HepG2 (cell line): ENCODE results near the gene CCDC116. TPM values are rescaled to one million over a fixed set of nuclear protein-coding genes. Genes with fewer than 3 reads are reported as not detected.

Experiments
- CHD2 ChIP-seq: IDR thresholded peaks from 2 replicates; pipeline ENCODE4 v1.6.1; 2011; ENCODE audit warnings: low read depth, low read length, improper control_type of control experiment
- ELF3 ChIP-seq: IDR thresholded peaks from 2 replicates; pipeline ENCODE4 v1.6.1; 2016; ENCODE audit warnings: missing genetic modification reagents, missing compliant biosample characterization
- FOXA1 ChIP-seq, 2 experiments: fragments of 450-650 bp in 1 of 2; sonication (generic) in 1 of 2; formaldehyde crosslinking in 1 of 2; IDR thresholded peaks; 2 replicates each; pipeline versions ENCODE4 v1.4.0 to v1.6.1; 2016 to 2020; ENCODE audit warnings: missing genetic modification reagents in 1 of 2
- LCORL ChIP-seq, 2 experiments: fragments of 450-650 bp in 1 of 2; sonication (generic) in 1 of 2; formaldehyde crosslinking in 1 of 2; IDR thresholded peaks; 2 replicates each; pipeline versions ENCODE4 v1.5.0 to v1.6.1; 2017 to 2020; ENCODE audit warnings: antibody characterized with exemption in 1 of 2, missing genetic modification reagents in 1 of 2
- NFE2L2 ChIP-seq: fragments of 150-350 bp; IDR thresholded peaks from 2 replicates; pipeline ENCODE4 v1.6.1; 2014; ENCODE audit warnings: low read length
- SP1 ChIP-seq, 2 experiments: fragments of 450-650 bp in 1 of 2; sonication (generic) in 1 of 2; formaldehyde crosslinking in 1 of 2; IDR thresholded peaks; 2 replicates each; pipeline versions ENCODE4 v1.4.0 to v1.6.1; 2016 to 2020; ENCODE audit warnings: missing genetic modification reagents in 1 of 2
- TBP ChIP-seq: sonication (generic); formaldehyde crosslinking; IDR thresholded peaks from 2 replicates; pipeline ENCODE4 v1.5.0; 2020; ENCODE audit warnings: missing genetic modification reagents
- ZKSCAN8 ChIP-seq: IDR thresholded peaks from 2 replicates; pipeline ENCODE4 v1.6.1; 2016; ENCODE audit warnings: borderline replicate concordance, missing genetic modification reagents, missing compliant biosample characterization
- ZNF441 ChIP-seq: sonication (generic); formaldehyde crosslinking; IDR thresholded peaks from 2 replicates; pipeline ENCODE4 v1.7.0; 2021; ENCODE audit warnings: missing genetic modification reagents, borderline replicate concordance
- ZNF629 ChIP-seq: sonication (generic); formaldehyde crosslinking; conservative IDR thresholded peaks from 2 replicates; pipeline ENCODE4 v1.5.0; 2020; ENCODE audit warnings: missing genetic modification reagents
- ZNF713 ChIP-seq: sonication (generic); formaldehyde crosslinking; IDR thresholded peaks from 2 replicates; pipeline ENCODE4 v1.4.0; 2020; ENCODE audit warnings: mild to moderate bottlenecking, missing genetic modification reagents
- ZNF777 ChIP-seq: sonication (generic); formaldehyde crosslinking; IDR thresholded peaks from 2 replicates; pipeline ENCODE4 v1.4.0; 2020; ENCODE audit warnings: missing genetic modification reagents
- polyA plus RNA-seq, 8 experiments: library from polyadenylated mRNA; depleted of rRNA in 3 of 8; stranded (reverse) in 7 of 8; unstranded in 1 of 8; fragments of >200 nt; fragmentation: Illumina TruSeq in 4 of 8; extraction: Trizol in 4 of 8; gene quantifications; 2 replicates each; pipeline versions ENCODE4 v1.2.1 to v1.2.3, GENCODE V29; 2011 to 2016; ENCODE audit warnings: low read depth in 4 of 8, missing spikeins in 1 of 8, mixed read lengths in 1 of 8; ENCODE audit not compliant: insufficient read depth in 1 of 8
- total RNA-seq, 5 experiments: library from RNA; depleted of rRNA; stranded (reverse); fragments of >200 nt; fragmentation: Illumina TruSeq; extraction: Trizol; gene quantifications; 2 replicates each; pipeline ENCODE4 v1.2.3, GENCODE V29; 2016; ENCODE audit warnings: low read depth in 1 of 5
- TF ChIP-seq, protein P1 (sequence below): sonication (generic); formaldehyde crosslinking; IDR thresholded peaks from 2 replicates; pipeline ENCODE4 v1.9.0; 2021; ENCODE audit warnings: missing genetic modification reagents, borderline replicate concordance
- TF ChIP-seq, protein P2 (sequence below), 2 experiments: sonication (generic) in 1 of 2; formaldehyde crosslinking in 1 of 2; IDR thresholded peaks; 2 replicates each; pipeline versions ENCODE4 v1.4.0 to v1.6.1; 2016 to 2020; ENCODE audit warnings: borderline replicate concordance in 1 of 2, low read depth in 1 of 2, mild to moderate bottlenecking in 1 of 2, missing genetic modification reagents in 1 of 2
- TF ChIP-seq, protein P3 (sequence below): sonication (generic); formaldehyde crosslinking; IDR thresholded peaks from 2 replicates; pipeline ENCODE4 v1.4.0; 2020; ENCODE audit warnings: missing genetic modification reagents
- TF ChIP-seq, protein P4 (sequence below): sonication (generic); formaldehyde crosslinking; IDR thresholded peaks from 2 replicates; pipeline ENCODE4 v1.4.0; 2020; ENCODE audit warnings: missing genetic modification reagents
- TF ChIP-seq, protein P5 (sequence below): sonication (generic); formaldehyde crosslinking; IDR thresholded peaks from 2 replicates; pipeline ENCODE4 v1.5.0; 2020; ENCODE audit warnings: missing genetic modification reagents

Gene CCDC116
- total and polyA plus RNA-seq, 2 of the 13 experiments (the other 11 are each of a cell fraction or from before 2014, with no cell fraction given), result 0.15 to 0.33 TPM

DNA sequence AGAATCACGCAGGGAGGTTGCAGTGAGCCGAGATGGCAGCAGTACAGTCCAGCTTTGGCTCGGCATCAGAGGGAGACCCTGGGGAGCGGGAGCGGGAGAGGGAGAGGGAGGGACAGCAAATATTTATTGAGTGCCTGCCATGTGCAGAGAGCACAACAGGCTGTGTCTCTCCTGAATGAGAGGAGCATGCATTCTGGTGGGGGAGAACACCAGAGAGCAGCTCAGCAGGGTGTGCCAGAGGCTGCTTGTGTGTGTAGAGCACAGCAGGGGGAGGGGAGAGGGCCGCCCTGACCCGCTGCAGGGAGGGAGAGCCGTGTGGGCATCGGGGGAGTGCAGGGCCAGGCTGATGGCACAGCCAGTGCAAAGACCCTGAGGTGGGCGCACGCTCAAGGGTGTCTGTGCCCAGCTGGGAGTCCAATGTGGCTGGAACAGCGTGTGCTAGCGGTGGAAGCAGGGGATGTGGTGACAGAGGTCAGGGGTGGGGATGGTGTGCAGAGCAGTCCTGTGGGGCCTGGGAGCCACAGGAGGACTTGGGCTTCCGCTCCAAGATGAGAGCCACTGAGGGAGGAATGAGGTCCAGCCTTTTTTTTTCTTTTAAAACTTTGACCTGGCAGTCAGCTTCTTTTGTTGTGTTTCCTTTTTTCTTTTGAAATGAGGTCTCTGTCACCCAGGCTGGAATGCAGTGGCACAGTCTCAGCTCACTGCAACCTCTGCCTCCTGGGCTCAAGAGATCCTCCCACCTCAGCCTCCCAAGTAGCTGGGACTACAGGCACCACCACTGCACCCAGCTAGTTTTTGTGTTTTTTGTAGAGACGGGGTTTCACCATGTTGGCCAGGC lies 45.3 kb downstream of the CCDC116 start (continued):
- 0 out of 2 replicates have a peak, but pooled peaks have one; percentile 31 for TF ChIP-seq ZNF441 (CRISPR knock-in tag)
- TF ChIP-seq, protein P1, sequence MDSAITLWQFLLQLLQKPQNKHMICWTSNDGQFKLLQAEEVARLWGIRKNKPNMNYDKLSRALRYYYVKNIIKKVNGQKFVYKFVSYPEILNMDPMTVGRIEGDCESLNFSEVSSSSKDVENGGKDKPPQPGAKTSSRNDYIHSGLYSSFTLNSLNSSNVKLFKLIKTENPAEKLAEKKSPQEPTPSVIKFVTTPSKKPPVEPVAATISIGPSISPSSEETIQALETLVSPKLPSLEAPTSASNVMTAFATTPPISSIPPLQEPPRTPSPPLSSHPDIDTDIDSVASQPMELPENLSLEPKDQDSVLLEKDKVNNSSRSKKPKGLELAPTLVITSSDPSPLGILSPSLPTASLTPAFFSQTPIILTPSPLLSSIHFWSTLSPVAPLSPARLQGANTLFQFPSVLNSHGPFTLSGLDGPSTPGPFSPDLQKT (CRISPR knock-in tag), result no peak
- TF ChIP-seq TBP (CRISPR knock-in tag), result no peak
- TF ChIP-seq FOXA1 (IDR thresholded peaks at IDR 0.05), result no peak
- peak; percentile 84 for TF ChIP-seq FOXA1 (CRISPR knock-in tag; IDR thresholded peaks at IDR 0.05)
- TF ChIP-seq, protein P2, sequence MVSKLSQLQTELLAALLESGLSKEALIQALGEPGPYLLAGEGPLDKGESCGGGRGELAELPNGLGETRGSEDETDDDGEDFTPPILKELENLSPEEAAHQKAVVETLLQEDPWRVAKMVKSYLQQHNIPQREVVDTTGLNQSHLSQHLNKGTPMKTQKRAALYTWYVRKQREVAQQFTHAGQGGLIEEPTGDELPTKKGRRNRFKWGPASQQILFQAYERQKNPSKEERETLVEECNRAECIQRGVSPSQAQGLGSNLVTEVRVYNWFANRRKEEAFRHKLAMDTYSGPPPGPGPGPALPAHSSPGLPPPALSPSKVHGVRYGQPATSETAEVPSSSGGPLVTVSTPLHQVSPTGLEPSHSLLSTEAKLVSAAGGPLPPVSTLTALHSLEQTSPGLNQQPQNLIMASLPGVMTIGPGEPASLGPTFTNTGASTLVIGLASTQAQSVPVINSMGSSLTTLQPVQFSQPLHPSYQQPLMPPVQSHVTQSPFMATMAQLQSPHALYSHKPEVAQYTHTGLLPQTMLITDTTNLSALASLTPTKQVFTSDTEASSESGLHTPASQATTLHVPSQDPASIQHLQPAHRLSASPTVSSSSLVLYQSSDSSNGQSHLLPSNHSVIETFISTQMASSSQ (IDR thresholded peaks at IDR 0.05; ENCODE audit: low read depth), result no peak
- TF ChIP-seq, protein P2 (CRISPR knock-in tag; IDR thresholded peaks at IDR 0.05; ENCODE audit: borderline replicate concordance), result peak; percentile 17; the same call in 1 of the 2 replicates
- no peak for TF ChIP-seq SP1 (IDR thresholded peaks at IDR 0.05)
- TF ChIP-seq SP1 (CRISPR knock-in tag; IDR thresholded peaks at IDR 0.05), result no peak
- no peak for TF ChIP-seq NFE2L2
- TF ChIP-seq, protein P3, sequence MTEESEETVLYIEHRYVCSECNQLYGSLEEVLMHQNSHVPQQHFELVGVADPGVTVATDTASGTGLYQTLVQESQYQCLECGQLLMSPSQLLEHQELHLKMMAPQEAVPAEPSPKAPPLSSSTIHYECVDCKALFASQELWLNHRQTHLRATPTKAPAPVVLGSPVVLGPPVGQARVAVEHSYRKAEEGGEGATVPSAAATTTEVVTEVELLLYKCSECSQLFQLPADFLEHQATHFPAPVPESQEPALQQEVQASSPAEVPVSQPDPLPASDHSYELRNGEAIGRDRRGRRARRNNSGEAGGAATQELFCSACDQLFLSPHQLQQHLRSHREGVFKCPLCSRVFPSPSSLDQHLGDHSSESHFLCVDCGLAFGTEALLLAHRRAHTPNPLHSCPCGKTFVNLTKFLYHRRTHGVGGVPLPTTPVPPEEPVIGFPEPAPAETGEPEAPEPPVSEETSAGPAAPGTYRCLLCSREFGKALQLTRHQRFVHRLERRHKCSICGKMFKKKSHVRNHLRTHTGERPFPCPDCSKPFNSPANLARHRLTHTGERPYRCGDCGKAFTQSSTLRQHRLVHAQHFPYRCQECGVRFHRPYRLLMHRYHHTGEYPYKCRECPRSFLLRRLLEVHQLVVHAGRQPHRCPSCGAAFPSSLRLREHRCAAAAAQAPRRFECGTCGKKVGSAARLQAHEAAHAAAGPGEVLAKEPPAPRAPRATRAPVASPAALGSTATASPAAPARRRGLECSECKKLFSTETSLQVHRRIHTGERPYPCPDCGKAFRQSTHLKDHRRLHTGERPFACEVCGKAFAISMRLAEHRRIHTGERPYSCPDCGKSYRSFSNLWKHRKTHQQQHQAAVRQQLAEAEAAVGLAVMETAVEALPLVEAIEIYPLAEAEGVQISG (CRISPR knock-in tag), result peak; percentile 78
- no peak for TF ChIP-seq ZKSCAN8 (CRISPR knock-in tag)
- 0 out of 2 replicates have a peak, but pooled peaks have one; percentile 24 for TF ChIP-seq ZNF629 (CRISPR knock-in tag)
- TF ChIP-seq ELF3, result no peak
- TF ChIP-seq, protein P4, sequence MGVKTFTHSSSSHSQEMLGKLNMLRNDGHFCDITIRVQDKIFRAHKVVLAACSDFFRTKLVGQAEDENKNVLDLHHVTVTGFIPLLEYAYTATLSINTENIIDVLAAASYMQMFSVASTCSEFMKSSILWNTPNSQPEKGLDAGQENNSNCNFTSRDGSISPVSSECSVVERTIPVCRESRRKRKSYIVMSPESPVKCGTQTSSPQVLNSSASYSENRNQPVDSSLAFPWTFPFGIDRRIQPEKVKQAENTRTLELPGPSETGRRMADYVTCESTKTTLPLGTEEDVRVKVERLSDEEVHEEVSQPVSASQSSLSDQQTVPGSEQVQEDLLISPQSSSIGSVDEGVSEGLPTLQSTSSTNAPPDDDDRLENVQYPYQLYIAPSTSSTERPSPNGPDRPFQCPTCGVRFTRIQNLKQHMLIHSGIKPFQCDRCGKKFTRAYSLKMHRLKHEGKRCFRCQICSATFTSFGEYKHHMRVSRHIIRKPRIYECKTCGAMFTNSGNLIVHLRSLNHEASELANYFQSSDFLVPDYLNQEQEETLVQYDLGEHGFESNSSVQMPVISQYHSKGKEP (CRISPR knock-in tag), result no peak
- no peak for TF ChIP-seq CHD2
- TF ChIP-seq, protein P5, sequence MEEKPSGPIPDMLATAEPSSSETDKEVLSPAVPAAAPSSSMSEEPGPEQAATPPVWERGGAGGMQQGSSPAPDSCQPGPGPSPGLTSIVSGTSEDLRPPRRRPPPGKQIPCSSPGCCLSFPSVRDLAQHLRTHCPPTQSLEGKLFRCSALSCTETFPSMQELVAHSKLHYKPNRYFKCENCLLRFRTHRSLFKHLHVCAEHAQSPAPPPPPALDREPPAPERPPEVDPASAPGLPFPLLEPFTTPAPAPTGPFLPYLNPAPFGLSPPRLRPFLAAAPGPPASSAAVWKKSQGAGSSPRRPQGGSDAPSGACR (CRISPR knock-in tag), result no peak
- no peak for TF ChIP-seq LCORL (IDR thresholded peaks at IDR 0.05)
- peak; percentile 75 for TF ChIP-seq LCORL (CRISPR knock-in tag; IDR thresholded peaks at IDR 0.05)
- TF ChIP-seq ZNF777 (CRISPR knock-in tag), result 0 out of 2 replicates have a peak, but pooled peaks have one; percentile 32
- TF ChIP-seq ZNF713, result no peak
